CD4-positive, alpha-beta T cell (primary cell): Measurements from ENCODE around the gene KCTD11. TPM values are rescaled to one million over a fixed set of nuclear protein-coding genes. Genes with fewer than 3 reads are reported as not detected.
A peak's percentile ranks its signal among the peaks of the same experiment; 100 is the strongest.

Experiments
- ATAC-seq: fragments of 200-7000 bp; cut with Tn5 transposase; one replicate; pipeline ENCODE4 v1.10.0; 2022; ENCODE audit warnings: mild to moderate bottlenecking; ENCODE audit not compliant: poor library complexity
- CTCF ChIA-PET: fragments of 350-600 bp; sonication (Branson Sonifier 250); formaldehyde crosslinking; loops from one replicate; lab custom pipeline; 2021; ENCODE audit warnings: antibody characterized with exemption, inconsistent platforms; lab: Charles Lee
- POLR2A ChIA-PET: fragments of 350-600 bp; sonication (Branson Sonifier 250); formaldehyde crosslinking; loops from one replicate; lab custom pipeline; 2021; ENCODE audit warnings: antibody characterized with exemption, inconsistent platforms; lab: Charles Lee
- DNase-seq, 14 experiments: peaks; one replicate each; pipeline ENCODE4 v3.0.0-alpha.2; 2013 to 2020; ENCODE audit warnings: mixed read lengths in 2 of 14
- H3K27ac ChIP-seq, 2 donors: one replicate each; pipeline versions ENCODE4 v1.5.1 to v1.7.0; 2013; ENCODE audit warnings: low read length in 2 of 2, low read depth in 1 of 2, mild to moderate bottlenecking in 1 of 2
- H3K27me3 ChIP-seq, 2 experiments: 1 replicate in 1 of 2; 2 replicates in 1 of 2; pipeline versions ENCODE4 v1.6.1 to v1.7.0; 2013; ENCODE audit warnings: low read length in 2 of 2, control low read depth in 1 of 2, mild to moderate bottlenecking in 1 of 2, moderate library complexity in 1 of 2; ENCODE audit not compliant: insufficient read depth in 2 of 2, control insufficient read depth in 1 of 2
- H3K36me3 ChIP-seq: one replicate; pipeline ENCODE4 v1.6.1; 2013; ENCODE audit warnings: low read length, control low read depth; ENCODE audit not compliant: insufficient read depth
- H3K4me1 ChIP-seq: one replicate; pipeline ENCODE4 v1.6.1; 2013; ENCODE audit warnings: low read length, control low read depth; ENCODE audit not compliant: insufficient read depth
- H3K4me3 ChIP-seq: one replicate; pipeline ENCODE4 v1.5.1; 2013; ENCODE audit warnings: mild to moderate bottlenecking, low read length, moderate library complexity
- H3K9me3 ChIP-seq, 2 experiments: 1 replicate in 1 of 2; 2 replicates in 1 of 2; pipeline versions ENCODE4 v1.6.1 to v1.7.0; 2013; ENCODE audit warnings: low read length in 2 of 2, mild to moderate bottlenecking in 2 of 2, control low read depth in 1 of 2, moderate library complexity in 1 of 2; ENCODE audit not compliant: control insufficient read depth in 1 of 2, insufficient read depth in 1 of 2
- H3K27ac Mint-ChIP-seq: one replicate; pipeline ENCODE4 v1.8.0; 2020; ENCODE audit warnings: mixed read lengths
- H3K27me3 Mint-ChIP-seq: one replicate; pipeline ENCODE4 v1.8.0; 2021; ENCODE audit warnings: mixed read lengths
- H3K36me3 Mint-ChIP-seq: one replicate; pipeline ENCODE4 v1.8.0; 2021; ENCODE audit warnings: low read depth, mixed read lengths
- H3K4me1 Mint-ChIP-seq: one replicate; pipeline ENCODE4 v1.8.0; 2021; ENCODE audit warnings: low read depth, mixed read lengths
- H3K4me3 Mint-ChIP-seq: one replicate; pipeline ENCODE4 v1.8.0; 2020; ENCODE audit warnings: mild to moderate bottlenecking, mixed read lengths
- H3K9me3 Mint-ChIP-seq: one replicate; pipeline ENCODE4 v1.8.0; 2020; ENCODE audit warnings: mixed read lengths
- CTCF ChIP-seq: fragments of 200-600 bp; IDR thresholded peaks from one replicate; pipeline ENCODE4 v1.8.0; 2022; ENCODE audit warnings: antibody characterized with exemption, mild to moderate bottlenecking
- intact Hi-C, 2 experiments: fragments of 100-400 bp; cut with DNase I in 1 of 2; cut with micrococcal nuclease in 1 of 2; formaldehyde crosslinking; loops; one replicate each; pipeline versions ENCODE4 v1.15.1 to v1.9.0; 2023 to 2025; cut with DNase I, micrococcal nuclease
- total RNA-seq, 174 experiments: library from RNA in 2 of 174; stranded (reverse) in 2 of 174; gene quantifications; one replicate each; pipeline ENCODE4 v1.2.3 and lab custom pipeline; 2021 to 2026

The KCTD11 gene
- total RNA-seq, 2 experiments from 2014 or later: 1.3 to 1.6 TPM

- Mint-ChIP-seq H3K4me3 (peak within 1 kb of the TSS; percentile 96), H3K27me3 (no peaks in the 10 kb centered on the region), H3K4me1 (peaks cover 37% of the 10 kb centered on the region), H3K36me3 (peaks cover 40% of the 10 kb centered on the region), H3K27ac (peak within 1 kb of the TSS; percentile 94), H3K9me3 (no peaks in the 10 kb centered on the region)
- H3K4me1 ChIP-seq: peaks cover 48% of the 10 kb centered on the region
- peak within 1 kb of the TSS; percentile 82 for H3K4me3 ChIP-seq
- H3K27ac ChIP-seq: peak within 1 kb of the TSS; percentile 68 to 79
- peak; percentile 20 for TF ChIP-seq CTCF
- peaks cover 32% of the 10 kb centered on the region for H3K36me3 ChIP-seq
- DNase-seq (peak; percentile 56 to 90 (median 80)), ATAC-seq (peak; percentile 87)
- no peaks in the 10 kb centered on the region for H3K27me3 ChIP-seq
- intact Hi-C loops: loop anchor here (1.0 to 5.0 kb wide), 4 partner anchors 10 to 93 kb away; partner anchors contain the start of gene TMEM256 (in 2 of the 2)
- POLR2A ChIA-PET: interaction anchor here (0.8 to 2.9 kb wide), 7 partner anchors 9 to 293 kb away, joined by 3 to 31 read pairs (median 6); partner anchors contain the start of genes ACAP1, CHRNB1, TMEM102 and TMEM256
- H3K9me3 ChIP-seq: no peaks in the 10 kb centered on the region
- CTCF ChIA-PET: interaction anchor here (0.9 to 1.8 kb wide), 5 partner anchors 9 to 42 kb away, joined by 4 to 10 read pairs (median 6); partner anchors contain the start of gene TMEM256
Measured at GRCh38 chr17:7394452-7395191, 42.7 kb downstream of the KCTD11 start, which contains the start of gene PLSCR3. PLSCR3 (minus strand) TSS chr17:7394525; CDS start chr17:7394110, 415 bp downstream.

DNA sequence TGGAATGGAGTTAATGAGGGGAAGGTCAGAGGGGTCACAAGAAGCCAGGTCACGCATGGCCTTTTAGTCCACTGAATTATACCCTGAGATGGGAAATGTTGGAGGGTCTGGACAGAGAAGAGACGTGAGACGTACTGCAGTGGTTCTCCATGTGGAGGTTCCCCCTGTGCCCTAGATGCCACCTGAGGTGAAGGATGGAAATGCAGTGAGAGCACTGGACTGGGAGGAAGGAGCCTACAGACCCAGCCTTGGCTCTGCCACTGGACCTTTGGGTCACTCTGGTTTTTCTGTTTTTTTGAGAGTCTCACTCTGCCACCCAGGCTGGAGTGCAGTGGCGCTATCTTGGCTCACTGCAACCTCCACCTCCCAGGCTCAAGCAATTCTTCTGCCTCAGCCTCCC lies 44.2 kb downstream of the KCTD11 start:
- H3K4me3 Mint-ChIP-seq: peak overlapping the region; percentile 65
- peak overlapping the region; percentile 24 for H3K27ac Mint-ChIP-seq
- Histone ChIP-seq H3K9me3 (no peaks in the 10 kb centered on the region), H3K36me3 (peaks cover 16% of the 10 kb centered on the region), H3K27ac (no peak overlapping the region), H3K27me3 (no peaks in the 10 kb centered on the region), H3K4me1 (peaks cover 33% of the 10 kb centered on the region), H3K4me3 (no peak overlapping the region)
- intact Hi-C loops: loop anchor here in 1 of 2 experiments (5.0 kb wide), 1 partner anchor 91 kb away; no protein-coding TSS in a partner anchor
- peaks cover 25% of the 10 kb centered on the region for H3K36me3 Mint-ChIP-seq
- peaks cover 36% of the 10 kb centered on the region for H3K4me1 Mint-ChIP-seq
- DNase-seq (no peak), ATAC-seq (no peak)
- no peak for TF ChIP-seq CTCF
- CTCF ChIA-PET: interaction anchor here (1.4 kb wide), 1 partner anchor 12 kb away, joined by 4 read pairs; no protein-coding TSS in a partner anchor
- no peaks in the 10 kb centered on the region for H3K9me3 Mint-ChIP-seq
- no peaks in the 10 kb centered on the region for H3K27me3 Mint-ChIP-seq
- POLR2A ChIA-PET: interaction anchor here (1.3 kb wide), 1 partner anchor 8 kb away, joined by 6 read pairs; the partner anchor contains the start of gene TMEM256

GRCh38 chr17:7398612-7399011 lies 46.6 kb downstream of the KCTD11 start:
- H3K4me3 Mint-ChIP-seq: peak overlapping the region; percentile 38
- POLR2A ChIA-PET: interaction anchor here (2.0 kb wide), 1 partner anchor 15 kb away, joined by 9 read pairs; no protein-coding TSS in a partner anchor
- no peak overlapping the region for H3K27ac ChIP-seq
- DNase-seq (no peak), ATAC-seq (no peak)
- peaks cover 28% of the 10 kb centered on the region for H3K4me1 Mint-ChIP-seq
- H3K36me3 ChIP-seq: no peaks in the 10 kb centered on the region
- no peak overlapping the region for H3K27ac Mint-ChIP-seq
- H3K4me1 ChIP-seq: peaks cover 17% of the 10 kb centered on the region
- CTCF ChIA-PET: interaction anchor here (1.1 kb wide), 1 partner anchor 13 kb away, joined by 3 read pairs; no protein-coding TSS in a partner anchor
- no peak overlapping the region for H3K4me3 ChIP-seq
- TF ChIP-seq CTCF: no peak
- peaks cover 6% of the 10 kb centered on the region for H3K36me3 Mint-ChIP-seq
- intact Hi-C loops: loop anchor here in 1 of 2 experiments (5.0 kb wide), 1 partner anchor 89 kb away; no protein-coding TSS in a partner anchor
- no peaks in the 10 kb centered on the region for H3K27me3 ChIP-seq
- H3K9me3 Mint-ChIP-seq: no peaks in the 10 kb centered on the region
- H3K9me3 ChIP-seq: no peaks in the 10 kb centered on the region
- H3K27me3 Mint-ChIP-seq: no peaks in the 10 kb centered on the region
